Transverse colon (tissue), 4 donors: ENCODE data around the gene CFAP46. TPM values are rescaled to one million over a fixed set of nuclear protein-coding genes. Genes with fewer than 3 reads are reported as not detected.

Experiments used
- DNase-seq: peaks from one replicate; pipeline ENCODE4 v3.0.0-alpha.2; 2019
- H3K27ac ChIP-seq, 4 donors: fragments of 200-600 bp; sonication (generic); 2 replicates each; pipeline ENCODE4 v1.5.1; 2016 to 2018; ENCODE audit warnings: inconsistent platforms in 4 of 4
- H3K27me3 ChIP-seq: fragments of 200-600 bp; sonication (generic); 2 replicates; pipeline ENCODE4 v1.5.1; 2017; ENCODE audit warnings: inconsistent platforms
- H3K36me3 ChIP-seq, 4 donors: fragments of 200-600 bp; sonication (generic); 2 replicates each; pipeline ENCODE4 v1.5.1; 2017 to 2019; ENCODE audit warnings: inconsistent platforms in 4 of 4
- H3K4me1 ChIP-seq, 4 donors: fragments of 200-600 bp; sonication (generic); 2 replicates each; pipeline ENCODE4 v1.5.1; 2017 to 2020; ENCODE audit warnings: inconsistent platforms in 4 of 4
- H3K4me3 ChIP-seq, 4 donors: fragments of 200-600 bp; sonication (generic); 1 replicate in 1 of 4; 2 replicates in 3 of 4; pipeline versions ENCODE4 v1.5.1 to v1.6.1; 2017 to 2019; ENCODE audit warnings: inconsistent platforms in 4 of 4
- H3K9me3 ChIP-seq, 2 donors: fragments of 200-600 bp; sonication (generic); 2 replicates each; pipeline ENCODE4 v1.5.1; 2017 to 2019; ENCODE audit warnings: inconsistent platforms in 2 of 2
- EP300 ChIP-seq: sonication (generic); formaldehyde crosslinking; IDR thresholded peaks from one replicate; pipeline ENCODE4 v1.6.1; 2017; ENCODE audit warnings: antibody characterized with exemption, low read depth
- POLR2A ChIP-seq: fragments of 450-650 bp; IDR thresholded peaks from one replicate; pipeline ENCODE4 v1.6.1; 2016; ENCODE audit warnings: antibody characterized with exemption, mild to moderate bottlenecking, moderate library complexity
- POLR2AphosphoS5 ChIP-seq, 3 donors: sonication (generic); formaldehyde crosslinking; IDR thresholded peaks; one replicate each; pipeline ENCODE4 v1.6.1; 2016; ENCODE audit warnings: antibody characterized with exemption in 3 of 3
- WGBS, 2 donors: methylation state at CpG; one replicate each; pipeline ENCODE4 v1.1.5; 2018; ENCODE audit warnings: low coverage in 1 of 2; 5-methylcytosine and 5-hydroxymethylcytosine counted together
- in situ Hi-C, 4 donors: fragments of 200-750 bp; cut with MboI; loops; one replicate each; pipeline versions ENCODE4 v1.15.0 to v1.15.1; 2017; ENCODE audit warnings: low sequenced_read_pairs in 3 of 4, low pct_ligation_motif_present in 1 of 4, low pct_unique_long_range_greater_than_20kb in 1 of 4
- intact Hi-C: fragments of 100-400 bp; cut with DNase I; formaldehyde crosslinking; loops from one replicate; pipeline ENCODE4 v1.15.1; 2023; ENCODE audit warnings: low total_unique reads
- total RNA-seq, 4 donors: library from RNA; depleted of rRNA; stranded (reverse); fragments of >200 nt; gene quantifications; one replicate each; pipeline ENCODE4 v1.1.0, GENCODE V29; 2016
- TF ChIP-seq, protein P1 (sequence below), 5 experiments: fragments of 200-600 bp in 3 of 5; fragments of 450-650 bp in 2 of 5; sonication (generic) in 3 of 5; IDR thresholded peaks; 1 replicate in 2 of 5; 2 replicates in 3 of 5; pipeline ENCODE4 v1.5.1; 2016 to 2017; ENCODE audit warnings: antibody characterized with exemption in 5 of 5, inconsistent platforms in 3 of 5, mild to moderate bottlenecking in 2 of 5, moderate library complexity in 1 of 5

CFAP46 gene
- total RNA-seq, 4 donors from 2014 or later: not detected

- Histone ChIP-seq H3K4me3 (no peak overlapping the region), H3K27ac (no peak overlapping the region), H3K4me1 (no peaks in the 10 kb centered on the region), H3K36me3 (no peaks in the 10 kb centered on the region), H3K9me3 (no peaks in the 10 kb centered on the region), H3K27me3 (no peaks in the 10 kb centered on the region)
- TF ChIP-seq EP300 (no peak), POLR2AphosphoS5 (IDR thresholded peaks at IDR 0.05) (no peak), POLR2A (no peak)
- TF ChIP-seq, protein P1, sequence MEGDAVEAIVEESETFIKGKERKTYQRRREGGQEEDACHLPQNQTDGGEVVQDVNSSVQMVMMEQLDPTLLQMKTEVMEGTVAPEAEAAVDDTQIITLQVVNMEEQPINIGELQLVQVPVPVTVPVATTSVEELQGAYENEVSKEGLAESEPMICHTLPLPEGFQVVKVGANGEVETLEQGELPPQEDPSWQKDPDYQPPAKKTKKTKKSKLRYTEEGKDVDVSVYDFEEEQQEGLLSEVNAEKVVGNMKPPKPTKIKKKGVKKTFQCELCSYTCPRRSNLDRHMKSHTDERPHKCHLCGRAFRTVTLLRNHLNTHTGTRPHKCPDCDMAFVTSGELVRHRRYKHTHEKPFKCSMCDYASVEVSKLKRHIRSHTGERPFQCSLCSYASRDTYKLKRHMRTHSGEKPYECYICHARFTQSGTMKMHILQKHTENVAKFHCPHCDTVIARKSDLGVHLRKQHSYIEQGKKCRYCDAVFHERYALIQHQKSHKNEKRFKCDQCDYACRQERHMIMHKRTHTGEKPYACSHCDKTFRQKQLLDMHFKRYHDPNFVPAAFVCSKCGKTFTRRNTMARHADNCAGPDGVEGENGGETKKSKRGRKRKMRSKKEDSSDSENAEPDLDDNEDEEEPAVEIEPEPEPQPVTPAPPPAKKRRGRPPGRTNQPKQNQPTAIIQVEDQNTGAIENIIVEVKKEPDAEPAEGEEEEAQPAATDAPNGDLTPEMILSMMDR (IDR thresholded peaks at IDR 0.05): no peak
- intact Hi-C loops: no loop called here
- in situ Hi-C loops: no loop called here
- WGBS, 2 donors: 61 to 90% methylated on average over 2 to 21 of the region's 21 CpGs
- DNase-seq: no peak
These were observed 136.8 kb downstream of the CFAP46 start for GRCh38 chr10:132805599-132805998.

DNA sequence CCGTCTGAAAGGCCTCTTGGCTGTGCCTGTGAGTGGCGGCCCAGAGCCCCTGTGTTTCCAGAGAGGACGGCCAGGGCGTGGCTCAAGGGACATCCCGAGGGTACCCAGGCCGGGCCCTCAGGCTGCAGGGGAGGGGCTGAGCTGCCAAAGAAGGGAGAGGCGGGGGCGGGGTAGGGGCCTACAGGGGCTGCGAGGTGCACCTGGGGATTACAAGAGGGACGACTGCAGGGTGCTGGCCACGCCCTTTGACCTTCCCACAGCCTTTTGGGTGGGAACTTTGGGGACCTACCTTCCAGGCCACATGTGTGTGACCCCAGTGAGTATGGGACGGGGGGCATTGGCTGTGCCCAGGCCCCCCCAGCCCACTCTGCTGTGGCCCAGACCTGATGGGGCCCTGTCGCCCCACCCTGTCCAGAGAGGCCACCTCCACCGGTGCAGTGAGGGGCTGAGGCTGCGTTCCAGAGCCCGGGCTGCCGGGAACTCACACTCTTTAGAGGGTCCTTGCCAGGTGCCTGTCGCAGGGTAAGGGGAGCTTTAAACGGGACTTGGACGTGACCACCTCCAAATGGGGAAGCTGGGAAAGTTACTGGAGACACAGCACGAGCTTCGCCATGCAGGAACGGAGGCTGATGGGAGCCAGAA lies 137.5 kb downstream of the CFAP46 start:
- 70 to 76% methylated on average over 7 to 19 of the region's 23 CpGs for WGBS, 2 donors
- Histone ChIP-seq H3K27me3 (no peaks in the 10 kb centered on the region), H3K4me3 (no peak overlapping the region), H3K9me3 (no peaks in the 10 kb centered on the region), H3K36me3 (no peaks in the 10 kb centered on the region), H3K4me1 (no peaks in the 10 kb centered on the region), H3K27ac (no peak overlapping the region)
- intact Hi-C loops (no loop called here), in situ Hi-C loops (no loop called here)
- no peak for TF ChIP-seq POLR2A
- TF ChIP-seq EP300: no peak
- TF ChIP-seq POLR2AphosphoS5 (IDR thresholded peaks at IDR 0.05): no peak
- TF ChIP-seq, protein P1 (IDR thresholded peaks at IDR 0.05): no peak
- no peak for DNase-seq

DNA sequence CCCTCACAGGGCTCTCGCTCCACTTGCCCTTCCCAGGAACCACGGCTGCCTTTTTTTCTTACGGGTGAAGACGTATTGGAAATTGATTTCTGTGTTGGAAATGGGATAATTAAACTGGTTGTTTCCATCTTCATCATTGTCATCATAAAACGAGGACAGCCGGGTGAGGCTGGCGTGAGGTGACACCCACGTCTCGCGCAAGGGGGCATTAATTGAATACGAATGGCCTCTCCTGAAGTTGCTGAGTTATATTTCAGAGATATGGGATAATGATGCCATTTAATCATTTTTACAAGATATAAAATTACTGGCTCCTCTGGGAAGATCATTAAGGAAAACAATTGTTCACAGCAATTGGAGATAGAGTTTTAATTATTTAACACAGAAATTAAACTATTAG lies 138.1 kb downstream of the CFAP46 start:
- DNase-seq: no peak
- Histone ChIP-seq H3K27me3 (no peaks in the 10 kb centered on the region), H3K27ac (no peak overlapping the region), H3K4me3 (no peak overlapping the region), H3K36me3 (no peaks in the 10 kb centered on the region), H3K4me1 (no peaks in the 10 kb centered on the region), H3K9me3 (no peaks in the 10 kb centered on the region)
- WGBS, 2 donors: 85 to 86% methylated on average over 7 to 11 of the region's 11 CpGs
- TF ChIP-seq EP300 (no peak), POLR2AphosphoS5 (IDR thresholded peaks at IDR 0.05) (no peak), POLR2A (no peak)
- TF ChIP-seq, protein P1 (IDR thresholded peaks at IDR 0.05): no peak
- intact Hi-C loops (no loop called here), in situ Hi-C loops (no loop called here)

- no peaks in the 10 kb centered on the region for H3K27me3 ChIP-seq
- intact Hi-C loops (no loop called here), in situ Hi-C loops (no loop called here)
- no peaks in the 10 kb centered on the region for H3K4me1 ChIP-seq
- TF ChIP-seq POLR2A: no peak
- TF ChIP-seq, protein P1 (IDR thresholded peaks at IDR 0.05): no peak
- TF ChIP-seq EP300: no peak
- no peak for TF ChIP-seq POLR2AphosphoS5 (IDR thresholded peaks at IDR 0.05)
- DNase-seq: no peak
- H3K9me3 ChIP-seq: no peaks in the 10 kb centered on the region
- H3K4me3 ChIP-seq: no peak overlapping the region
- H3K36me3 ChIP-seq: no peaks in the 10 kb centered on the region
- WGBS, 2 donors: 76% methylated on average over 27 of the region's 34 CpGs; no CpG with 5 or more reads in 1 of the 2 donors
- no peak overlapping the region for H3K27ac ChIP-seq
These were observed 138.8 kb downstream of the CFAP46 start for GRCh38 chr10:132803416-132804210.
